Fibroblast of the conjunctiva (primary cell): ENCODE data around the gene DRD2.
"Not testable (repeated sequence)": the region's sequence is repeated elsewhere in the genome, so short reads cannot be mapped to it uniquely, and the experiment has no call there.

Source experiments
- DNase-seq: peaks from one replicate; pipeline ENCODE4 v3.0.0-alpha.2; 2010; ENCODE audit warnings: low read depth

Gene DRD2

DNA sequence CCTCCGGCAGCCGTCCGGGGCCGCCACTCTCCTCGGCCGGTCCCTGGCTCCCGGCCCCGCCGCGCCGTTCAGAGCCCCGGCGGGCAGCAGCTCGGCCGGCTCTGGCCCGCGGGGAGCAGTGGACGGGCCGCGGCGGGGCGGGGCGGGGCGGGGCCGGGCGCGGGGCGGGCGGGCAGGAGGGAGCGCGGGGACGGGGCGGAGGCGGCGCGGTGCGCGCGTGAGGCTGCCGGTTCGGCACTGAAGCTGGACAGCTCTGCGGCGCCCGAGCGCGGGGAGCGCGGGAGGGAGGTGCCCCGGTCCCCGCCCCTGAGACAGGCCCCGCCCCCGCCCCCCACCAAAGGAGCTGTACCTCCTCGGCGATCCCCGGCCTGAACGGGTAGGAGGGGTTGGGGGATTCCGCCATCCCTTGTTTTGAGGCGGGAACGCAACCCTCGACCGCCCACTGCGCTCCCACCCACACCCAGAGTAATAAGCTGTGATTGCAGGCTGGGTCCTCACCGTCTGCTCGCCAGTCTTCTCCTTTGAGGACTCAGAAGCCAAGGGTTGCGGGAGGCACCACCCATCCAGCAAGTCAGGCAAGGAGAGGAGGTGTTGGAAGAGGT is at the start of gene DRD2:
DRD2 (minus strand) TSS at position 239 of the 602 bp plus-strand sequence. CDS start 50,747 bp downstream, outside the sequence.
- no peak for DNase-seq

- DNase-seq: not testable (repeated sequence)
Measured at GRCh38 chr11:113523906-113524305, 48.7 kb upstream of the DRD2 start.

DNA sequence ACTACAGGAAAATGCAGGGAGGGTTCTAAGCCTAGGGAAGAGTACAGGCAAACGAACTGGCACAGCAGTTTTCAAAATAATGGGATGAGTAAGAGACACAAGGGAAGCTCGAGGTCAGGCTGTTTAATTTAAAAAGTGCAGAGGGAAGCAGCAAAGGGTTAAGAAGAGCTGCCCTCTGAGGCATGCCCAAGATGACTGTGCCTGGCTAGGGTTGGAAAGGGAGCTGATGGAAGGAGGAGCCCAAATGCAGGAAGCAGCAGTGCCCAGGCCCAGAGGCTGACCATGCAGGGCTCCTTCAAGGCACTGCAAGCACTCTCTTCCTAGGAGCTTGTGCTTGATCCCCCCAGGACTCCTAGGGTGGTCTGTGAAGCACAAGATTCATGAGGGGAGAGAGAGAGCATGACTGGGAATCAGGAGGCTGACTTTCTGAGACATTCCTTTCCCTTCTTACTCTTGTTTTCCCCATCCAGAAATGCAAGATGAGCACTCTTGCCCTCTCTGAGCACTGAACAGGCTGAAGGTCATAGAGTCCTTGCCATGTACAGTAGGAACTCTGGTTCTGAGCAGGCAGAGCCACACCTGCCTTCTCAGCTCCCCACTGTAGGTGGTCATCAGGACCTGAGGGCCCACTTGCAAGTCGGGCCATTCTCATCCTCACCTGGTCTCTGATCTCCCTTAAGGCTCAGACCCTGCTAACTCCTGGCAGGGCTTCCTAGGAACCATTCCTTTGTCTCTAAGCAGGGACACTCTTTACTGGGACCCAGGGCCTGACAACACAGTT is 46.7 kb upstream of the DRD2 start:
- DNase-seq: no peak

DNA sequence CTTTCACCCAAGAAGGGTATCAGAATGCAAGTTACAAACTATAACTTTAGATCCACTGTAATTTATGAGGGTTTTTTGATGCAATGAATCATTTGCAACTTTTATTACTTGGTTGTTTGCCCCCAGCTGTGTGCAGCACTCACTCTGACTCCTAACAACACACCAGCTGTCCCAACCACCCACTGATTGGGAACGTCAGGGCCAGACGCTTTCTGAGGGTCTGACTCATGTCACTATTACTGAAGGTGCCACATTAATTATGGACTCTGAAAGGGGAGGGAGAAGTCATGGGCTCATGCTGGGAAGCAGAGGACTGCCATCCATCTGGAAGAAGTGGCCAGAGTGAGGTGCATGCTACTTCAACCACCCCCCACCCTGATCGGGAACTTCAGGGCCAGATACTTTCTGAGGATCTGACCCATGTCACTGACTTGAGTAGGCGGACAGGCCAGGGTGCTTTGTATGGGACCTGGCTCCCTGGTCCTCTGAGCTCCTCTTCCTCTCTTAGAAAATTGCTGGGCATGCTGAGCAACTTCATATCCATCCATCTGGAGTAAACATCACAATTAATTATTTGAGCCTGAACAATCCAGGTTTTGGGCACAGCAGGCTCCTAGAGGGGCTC is 44.9 kb upstream of the DRD2 start:
- no peak for DNase-seq

- no peak for DNase-seq
Measured at GRCh38 chr11:113518716-113519495, 43.7 kb upstream of the DRD2 start.

- no peak for DNase-seq
Measured at GRCh38 chr11:113517361-113517760, 42.2 kb upstream of the DRD2 start.

DNA sequence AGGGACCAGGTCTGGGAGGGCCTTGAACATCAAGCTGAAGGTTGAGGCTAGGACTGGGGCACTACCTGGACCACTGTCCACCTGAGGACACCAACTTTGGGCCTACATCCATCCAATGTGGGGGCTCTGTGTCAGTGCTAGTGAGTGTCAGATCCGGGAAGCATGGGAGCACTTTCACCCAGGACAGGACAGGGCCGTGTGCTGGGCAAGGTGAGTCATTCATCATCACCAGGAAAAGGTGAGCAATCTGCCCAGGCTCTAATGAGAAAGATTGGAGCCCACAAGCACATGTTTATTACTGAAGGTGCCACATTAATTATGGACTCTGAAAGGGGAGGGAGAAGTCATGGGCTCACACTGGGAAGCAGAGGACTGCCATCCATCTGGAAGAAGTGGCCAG is 39.7 kb upstream of the DRD2 start:
- no peak for DNase-seq

DNA sequence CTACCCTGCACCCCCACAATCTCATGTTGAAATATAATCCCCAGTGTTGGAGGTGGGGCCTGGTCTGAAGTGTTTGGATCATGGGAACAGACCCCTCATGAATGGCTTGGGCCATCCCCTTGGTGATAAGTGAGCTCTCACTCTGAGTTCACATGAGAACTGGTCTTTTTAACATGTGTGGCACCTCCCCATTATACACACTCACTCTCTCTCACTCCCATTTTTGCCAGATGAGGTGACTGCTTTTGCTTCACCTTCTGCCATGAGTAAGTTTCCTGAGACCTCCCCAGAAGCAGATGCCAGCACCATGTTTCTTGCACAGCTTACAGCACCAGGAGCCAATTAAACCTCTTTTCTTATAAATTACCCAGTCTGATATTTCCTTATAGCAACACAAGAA is 32.1 kb upstream of the DRD2 start:
- DNase-seq: no peak

- DNase-seq: no peak
Measured at GRCh38 chr11:113506893-113507292, 31.7 kb upstream of the DRD2 start.

GRCh38 chr11:113506461-113506860 is 31.3 kb upstream of the DRD2 start:
- no peak for DNase-seq

GRCh38 chr11:113505541-113506375 is 30.6 kb upstream of the DRD2 start:
- no peak for DNase-seq

- DNase-seq: no peak
Measured at GRCh38 chr11:113505046-113505445, 29.8 kb upstream of the DRD2 start.

DNA sequence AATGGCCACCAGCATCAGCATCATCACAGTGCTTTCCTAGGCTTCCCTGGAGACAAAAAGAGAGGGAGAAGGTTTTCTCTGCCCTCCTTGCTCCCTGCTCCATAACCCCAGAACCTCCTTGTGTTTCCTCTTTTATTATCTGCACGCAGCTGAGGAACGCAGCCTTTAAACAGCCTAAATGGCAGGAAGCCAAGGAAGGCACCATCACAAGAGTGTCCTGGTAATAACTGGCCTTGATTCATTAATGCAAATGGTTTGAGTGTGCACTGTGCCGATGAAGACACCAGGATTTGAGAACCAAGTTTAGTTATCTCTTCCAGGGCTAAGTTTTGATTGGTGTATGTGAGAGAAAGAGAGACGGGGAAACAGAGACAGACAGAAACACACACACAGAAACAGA is 29.4 kb upstream of the DRD2 start:
- DNase-seq: no peak

DNA sequence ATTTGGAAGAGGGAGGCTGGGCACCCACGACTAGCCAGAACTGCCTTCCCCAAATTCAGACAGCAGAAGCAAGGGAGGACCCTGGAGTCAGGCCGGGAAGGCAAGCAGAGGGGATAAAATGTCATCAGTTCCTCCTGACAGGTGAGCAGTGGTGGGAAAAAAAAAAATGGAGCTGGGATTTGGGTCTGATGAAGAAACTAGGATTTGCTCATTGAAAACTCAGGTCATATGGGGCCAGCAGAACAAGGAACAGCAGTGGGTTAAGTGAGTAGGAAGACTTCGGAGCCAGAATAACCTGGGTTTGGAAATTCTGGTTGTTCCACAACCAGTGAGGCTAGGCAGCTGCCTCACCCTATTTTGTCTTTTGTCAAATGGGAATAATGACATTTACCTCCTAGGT is 28.9 kb upstream of the DRD2 start:
- DNase-seq: no peak

DNA sequence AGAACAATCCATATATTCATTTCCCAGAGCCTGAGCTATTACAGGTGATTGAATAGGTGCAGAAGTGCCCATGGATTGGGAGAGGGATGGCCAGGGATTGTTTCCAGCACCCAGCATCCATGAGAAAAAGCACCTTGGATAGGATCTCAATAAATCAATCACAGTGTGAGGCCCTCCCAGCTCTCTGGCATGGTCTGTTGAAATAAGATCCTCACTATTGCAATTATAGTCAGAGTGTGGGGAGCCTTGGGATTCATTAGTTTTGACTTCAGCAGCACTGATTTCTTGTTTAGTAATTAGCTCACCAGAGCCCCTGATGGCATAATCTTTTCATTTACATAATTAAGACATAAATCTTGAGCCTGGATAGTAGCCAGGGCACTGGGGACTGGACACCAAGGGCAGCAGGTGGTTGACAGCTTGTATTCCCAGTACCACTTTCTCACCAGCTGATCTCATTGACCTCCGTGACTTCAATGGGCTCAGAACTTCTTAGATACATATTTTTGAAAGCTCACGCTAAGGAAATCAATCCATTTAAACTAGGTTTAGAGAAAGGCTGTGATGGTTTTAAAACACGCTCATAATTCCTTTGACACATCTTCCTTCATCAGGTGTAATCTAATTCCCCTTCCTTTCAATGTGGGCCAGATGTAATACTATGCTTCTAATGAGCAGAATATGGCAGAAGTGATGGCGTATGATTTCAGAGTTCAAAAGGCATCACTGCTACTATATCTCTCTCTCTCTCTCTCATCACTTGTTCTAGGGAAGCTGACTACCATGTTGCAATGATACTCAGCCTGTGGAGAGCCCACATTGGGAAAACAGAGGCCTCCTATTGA is 22.1 kb upstream of the DRD2 start:
- no peak for DNase-seq

DNA sequence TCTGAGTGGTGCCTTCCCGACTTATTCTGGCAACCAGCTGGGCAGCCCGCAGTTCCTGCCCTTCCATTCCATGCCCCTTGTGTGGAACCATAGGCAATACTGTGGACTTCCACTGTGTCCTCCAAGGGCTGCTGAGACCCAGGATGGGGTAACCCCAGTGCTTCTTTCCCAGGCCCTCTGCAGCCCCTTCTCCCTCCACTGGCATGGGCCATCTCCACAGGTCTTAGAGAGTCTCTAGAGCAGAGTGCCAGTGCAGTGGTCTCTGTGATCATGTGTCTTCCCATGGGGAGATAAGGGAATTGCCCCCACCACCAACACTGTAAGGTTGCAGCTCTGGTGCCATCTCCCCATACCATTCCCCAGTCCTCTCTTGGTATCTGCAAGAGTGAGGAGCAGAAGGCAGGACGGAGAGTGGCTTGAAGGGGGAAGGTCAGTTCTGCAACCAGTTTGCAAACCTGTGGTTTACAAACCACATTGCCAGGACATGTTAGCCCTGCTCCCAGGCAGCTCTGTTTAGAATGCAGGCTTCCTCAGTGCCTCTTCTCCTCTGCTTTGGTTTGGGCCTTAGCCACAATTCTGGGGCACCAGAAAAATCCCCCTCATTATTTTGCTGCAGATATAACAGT is 20.9 kb upstream of the DRD2 start:
- no peak for DNase-seq

GRCh38 chr11:113494021-113494420 is 18.8 kb upstream of the DRD2 start:
- no peak for DNase-seq

DNA sequence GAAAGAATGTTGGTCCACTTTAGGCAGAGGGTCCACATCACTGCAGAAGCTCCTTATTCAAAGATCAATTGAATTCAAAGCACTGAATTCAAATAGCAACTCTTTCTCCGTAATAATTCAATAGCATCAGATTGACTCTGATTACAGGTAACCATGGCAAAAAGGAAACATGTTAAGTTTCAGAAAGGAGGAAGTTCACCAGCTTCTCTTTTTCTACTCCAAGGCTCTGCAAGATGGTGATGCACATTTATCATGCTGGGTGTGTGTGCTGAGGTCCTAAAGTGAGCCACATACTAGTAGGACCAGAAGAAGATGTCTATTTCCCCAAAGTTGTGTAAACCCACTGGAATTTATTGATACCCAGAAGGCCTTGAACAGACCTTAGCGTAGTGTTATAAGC is 18.0 kb upstream of the DRD2 start:
- no peak for DNase-seq

DNA sequence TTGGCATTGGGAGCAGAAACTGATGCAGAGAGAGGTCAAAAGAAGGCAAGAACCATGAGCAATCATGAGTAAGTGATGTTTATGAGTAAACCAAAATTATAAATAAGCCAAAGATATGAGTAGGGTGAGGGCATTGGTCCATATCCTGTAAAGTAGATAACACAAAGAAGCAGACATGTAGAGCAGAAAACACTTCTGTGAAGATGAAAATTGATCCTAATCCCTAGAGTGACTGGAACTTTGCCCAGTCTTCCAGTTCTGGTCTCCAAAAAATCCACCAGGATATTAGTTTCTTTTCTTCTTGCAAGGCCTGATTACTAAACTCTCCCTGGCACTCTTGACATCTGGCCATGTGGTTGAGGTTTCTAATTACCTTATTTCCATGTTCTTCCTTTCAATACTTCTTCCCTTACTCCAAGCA is 13.7 kb upstream of the DRD2 start:
- no peak for DNase-seq

DNA sequence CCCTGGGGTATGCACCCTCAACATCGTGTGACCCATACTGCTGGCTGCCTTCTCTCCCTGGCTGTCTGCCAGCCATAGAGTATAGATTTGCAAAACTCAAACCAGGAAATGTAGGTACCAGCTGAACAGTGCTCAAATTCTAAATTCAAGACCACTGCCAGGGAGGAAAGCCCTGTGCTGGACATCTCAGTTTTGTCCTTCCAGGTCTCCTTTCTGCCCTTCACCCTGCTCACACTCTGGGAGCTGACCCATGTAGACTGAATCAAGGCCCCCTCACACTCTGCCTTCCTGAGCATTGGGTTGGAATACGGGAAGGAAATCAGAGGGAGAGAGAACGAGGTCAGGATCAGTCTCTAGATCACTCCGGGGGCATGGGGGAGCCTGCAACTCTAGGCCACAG is 12.4 kb upstream of the DRD2 start:
- DNase-seq: no peak
